Measurements from ENCODE around the gene KCNMA1. TPM values are rescaled to one million over a fixed set of nuclear protein-coding genes. Genes with fewer than 3 reads are reported as not detected.

KCNMA1 gene
- total and polyA plus RNA-seq, 7 experiments from 2014 or later: 0.42 TPM; not detected in 6

DNA sequence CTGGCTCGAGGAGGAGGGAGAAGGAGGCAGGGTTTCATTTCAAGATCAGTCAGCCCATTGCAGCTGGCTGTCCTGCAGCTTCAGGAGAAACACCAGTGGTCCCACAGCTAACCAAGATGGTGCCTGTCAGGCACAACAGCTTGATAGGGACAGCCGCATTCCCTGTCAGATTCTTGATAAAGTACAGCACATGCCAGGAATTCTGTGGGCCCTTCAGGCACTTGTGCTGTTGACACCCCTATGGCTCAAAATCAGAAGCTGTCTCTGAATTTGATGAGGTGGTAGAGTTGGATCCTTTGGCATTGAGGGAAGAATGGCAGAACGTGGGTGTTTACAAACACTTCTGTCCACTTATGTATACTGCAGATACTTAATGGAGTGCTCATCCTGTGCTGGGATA is 354.3 kb downstream of the KCNMA1 start:
- no peaks in the 10 kb centered on the region for H3K9me3 ChIP-seq (ENCODE audit: control insufficient read depth in 2 of 3, low read length in 3 of 3)

DNA sequence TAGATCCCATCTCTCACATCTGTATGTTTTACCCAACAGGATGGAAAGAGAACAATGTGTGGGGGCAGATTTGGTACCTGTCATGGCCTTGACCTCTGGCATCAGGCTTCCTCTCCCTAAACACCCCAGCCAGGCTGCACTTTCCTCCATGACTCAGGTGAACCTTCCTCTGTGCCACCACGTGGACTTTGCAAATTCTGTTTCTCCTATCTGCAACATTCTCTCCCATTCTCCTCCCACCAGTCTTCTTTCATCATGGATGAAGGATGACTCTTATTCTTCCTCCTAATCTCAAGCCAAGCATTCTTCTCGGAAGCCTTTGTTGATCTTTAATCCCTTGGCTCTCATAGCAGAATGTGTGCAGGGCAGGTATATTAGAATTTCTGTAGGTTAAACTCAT is 355.4 kb downstream of the KCNMA1 start:
- no peaks in the 10 kb centered on the region for H3K36me3 Mint-ChIP-seq
- Histone ChIP-seq H3K27ac (ENCODE audit: low read depth, low read length) (no peak overlapping the region), H3K36me3 (ENCODE audit: control insufficient read depth in 2 of 3, insufficient read depth in 3 of 3, low read length in 3 of 3) (no peaks in the 10 kb centered on the region), H3K27me3 (ENCODE audit: control insufficient read depth in 2 of 2, insufficient read depth in 2 of 2, low read length in 2 of 2) (no peaks in the 10 kb centered on the region), H3K4me3 (ENCODE audit: low read length) (no peak overlapping the region), H3K9me3 (ENCODE audit: control insufficient read depth in 2 of 3, low read length in 3 of 3) (no peaks in the 10 kb centered on the region), H3K4me1 (ENCODE audit: control insufficient read depth in 2 of 2, insufficient read depth in 2 of 2, low read length in 2 of 2) (peaks cover 0 to 28% of the 10 kb centered on the region in 2 donors)
- no peak overlapping the region for H3K27ac Mint-ChIP-seq
- H3K9me3 Mint-ChIP-seq: peaks cover 0 to 15% (median 4%) of the 10 kb centered on the region in 11 donors
- ChIA-PET CTCF (no interaction called here), POLR2A (no interaction called here)
- H3K4me1 Mint-ChIP-seq: peaks cover 0 to 8% (median 2%) of the 10 kb centered on the region in 7 donors
- H3K27me3 Mint-ChIP-seq: peaks cover 8 to 45% (median 23%) of the 10 kb centered on the region in 5 donors
- DNase-seq: no peak
- ATAC-seq: no peak
- no peak overlapping the region for H3K4me3 Mint-ChIP-seq
- intact Hi-C loops (cut with micrococcal nuclease): no loop called here

More for the DNA sequence above, 354.3 kb downstream of the KCNMA1 start:
- H3K27ac ChIP-seq (ENCODE audit: low read depth, low read length): no peak overlapping the region
- H3K4me3 ChIP-seq (ENCODE audit: low read length): no peak overlapping the region
- POLR2A ChIA-PET: no interaction called here
- Mint-ChIP-seq H3K36me3 (no peaks in the 10 kb centered on the region), H3K4me1 (peaks cover 0 to 8% (median 2%) of the 10 kb centered on the region in 7 donors), H3K4me3 (no peak overlapping the region), H3K9me3 (peaks cover 0 to 11% (median 4%) of the 10 kb centered on the region in 11 donors), H3K27ac (no peak overlapping the region), H3K27me3 (peaks cover 8 to 45% (median 23%) of the 10 kb centered on the region in 5 donors)
- no peak for ATAC-seq
- no peaks in the 10 kb centered on the region for H3K36me3 ChIP-seq (ENCODE audit: control insufficient read depth in 2 of 3, insufficient read depth in 3 of 3, low read length in 3 of 3)
- CTCF ChIA-PET: interaction anchor here (0.6 kb wide), 1 partner anchor 42 kb away, joined by 7 read pairs; no protein-coding TSS in a partner anchor
- DNase-seq: no peak
- H3K4me1 ChIP-seq (ENCODE audit: control insufficient read depth in 2 of 2, insufficient read depth in 2 of 2, low read length in 2 of 2): peaks cover 0 to 28% of the 10 kb centered on the region in 2 donors
- H3K27me3 ChIP-seq (ENCODE audit: control insufficient read depth in 2 of 2, insufficient read depth in 2 of 2, low read length in 2 of 2): no peaks in the 10 kb centered on the region
- intact Hi-C loops (cut with micrococcal nuclease): no loop called here

DNA sequence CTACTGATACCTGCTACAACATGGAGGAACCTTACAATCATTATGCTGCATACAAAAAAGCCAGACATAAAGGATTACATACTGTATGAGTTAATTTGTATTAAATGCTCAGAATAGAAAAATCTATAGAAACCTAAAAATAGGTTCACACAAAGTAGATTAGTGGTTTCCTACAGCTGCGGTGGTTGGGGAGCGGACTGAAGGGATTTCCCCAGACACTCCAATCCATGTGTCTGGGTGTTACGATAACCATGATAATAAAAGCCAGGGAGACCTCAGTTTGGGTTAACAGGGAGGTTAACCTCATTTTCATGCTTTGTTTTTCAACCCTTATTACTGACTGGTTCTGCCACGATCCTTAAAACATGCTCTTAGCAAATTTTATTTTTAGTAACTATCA is 355.9 kb downstream of the KCNMA1 start:
- H3K4me1 ChIP-seq (ENCODE audit: control insufficient read depth in 2 of 2, insufficient read depth in 2 of 2, low read length in 2 of 2): peaks cover 0 to 28% of the 10 kb centered on the region in 2 donors
- no peak overlapping the region for H3K4me3 ChIP-seq (ENCODE audit: low read length)
- H3K27me3 Mint-ChIP-seq: peaks cover 8 to 42% (median 23%) of the 10 kb centered on the region in 5 donors
- POLR2A ChIA-PET: no interaction called here
- intact Hi-C loops (cut with micrococcal nuclease): no loop called here
- H3K4me3 Mint-ChIP-seq: no peak overlapping the region
- CTCF ChIA-PET: no interaction called here
- DNase-seq (no peak), ATAC-seq (no peak)
- H3K4me1 Mint-ChIP-seq: peaks cover 0 to 8% (median 2%) of the 10 kb centered on the region in 7 donors
- H3K36me3 ChIP-seq (ENCODE audit: control insufficient read depth in 2 of 3, insufficient read depth in 3 of 3, low read length in 3 of 3): no peaks in the 10 kb centered on the region
- no peaks in the 10 kb centered on the region for H3K36me3 Mint-ChIP-seq
- H3K27ac Mint-ChIP-seq: no peak overlapping the region
- no peaks in the 10 kb centered on the region for H3K9me3 ChIP-seq (ENCODE audit: control insufficient read depth in 2 of 3, low read length in 3 of 3)
- H3K27ac ChIP-seq (ENCODE audit: low read depth, low read length): no peak overlapping the region
- peaks cover 0 to 15% (median 4%) of the 10 kb centered on the region in 11 donors for H3K9me3 Mint-ChIP-seq
- H3K27me3 ChIP-seq (ENCODE audit: control insufficient read depth in 2 of 2, insufficient read depth in 2 of 2, low read length in 2 of 2): no peaks in the 10 kb centered on the region

DNA sequence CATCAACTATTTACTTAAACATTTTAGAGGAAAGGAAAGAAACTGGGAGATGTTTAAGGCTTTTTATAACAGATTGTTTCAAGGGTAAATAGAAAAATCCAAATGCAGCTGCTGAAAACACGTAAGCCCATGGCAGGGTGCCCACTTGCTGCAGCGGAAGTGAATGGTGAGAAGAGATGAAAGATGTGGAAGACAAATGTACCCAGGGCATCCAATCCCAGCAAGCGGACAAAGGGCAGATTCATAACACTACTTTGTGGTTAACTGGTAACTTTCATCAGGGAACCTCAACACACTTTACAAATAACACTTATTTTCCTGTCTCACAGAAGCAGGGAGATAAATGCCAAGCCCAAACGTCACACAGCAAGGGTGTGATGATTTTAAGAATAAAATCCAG is 358.4 kb downstream of the KCNMA1 start:
- DNase-seq (no peak), ATAC-seq (no peak)
- Mint-ChIP-seq H3K9me3 (peaks cover 0 to 15% (median 4%) of the 10 kb centered on the region in 11 donors), H3K4me3 (no peak overlapping the region), H3K36me3 (no peaks in the 10 kb centered on the region), H3K4me1 (peaks cover 0 to 8% (median 2%) of the 10 kb centered on the region in 7 donors), H3K27me3 (peaks cover 11 to 35% (median 22%) of the 10 kb centered on the region in 5 donors), H3K27ac (no peak overlapping the region)
- no peaks in the 10 kb centered on the region for H3K27me3 ChIP-seq (ENCODE audit: control insufficient read depth in 2 of 2, insufficient read depth in 2 of 2, low read length in 2 of 2)
- peaks cover 0 to 28% of the 10 kb centered on the region in 2 donors for H3K4me1 ChIP-seq (ENCODE audit: control insufficient read depth in 2 of 2, insufficient read depth in 2 of 2, low read length in 2 of 2)
- intact Hi-C loops (cut with micrococcal nuclease): no loop called here
- H3K27ac ChIP-seq (ENCODE audit: low read depth, low read length): no peak overlapping the region
- H3K36me3 ChIP-seq (ENCODE audit: control insufficient read depth in 2 of 3, insufficient read depth in 3 of 3, low read length in 3 of 3): no peaks in the 10 kb centered on the region
- CTCF ChIA-PET: no interaction called here
- no peak overlapping the region for H3K4me3 ChIP-seq (ENCODE audit: low read length)
- H3K9me3 ChIP-seq (ENCODE audit: control insufficient read depth in 2 of 3, low read length in 3 of 3): no peaks in the 10 kb centered on the region
- POLR2A ChIA-PET: no interaction called here

DNA sequence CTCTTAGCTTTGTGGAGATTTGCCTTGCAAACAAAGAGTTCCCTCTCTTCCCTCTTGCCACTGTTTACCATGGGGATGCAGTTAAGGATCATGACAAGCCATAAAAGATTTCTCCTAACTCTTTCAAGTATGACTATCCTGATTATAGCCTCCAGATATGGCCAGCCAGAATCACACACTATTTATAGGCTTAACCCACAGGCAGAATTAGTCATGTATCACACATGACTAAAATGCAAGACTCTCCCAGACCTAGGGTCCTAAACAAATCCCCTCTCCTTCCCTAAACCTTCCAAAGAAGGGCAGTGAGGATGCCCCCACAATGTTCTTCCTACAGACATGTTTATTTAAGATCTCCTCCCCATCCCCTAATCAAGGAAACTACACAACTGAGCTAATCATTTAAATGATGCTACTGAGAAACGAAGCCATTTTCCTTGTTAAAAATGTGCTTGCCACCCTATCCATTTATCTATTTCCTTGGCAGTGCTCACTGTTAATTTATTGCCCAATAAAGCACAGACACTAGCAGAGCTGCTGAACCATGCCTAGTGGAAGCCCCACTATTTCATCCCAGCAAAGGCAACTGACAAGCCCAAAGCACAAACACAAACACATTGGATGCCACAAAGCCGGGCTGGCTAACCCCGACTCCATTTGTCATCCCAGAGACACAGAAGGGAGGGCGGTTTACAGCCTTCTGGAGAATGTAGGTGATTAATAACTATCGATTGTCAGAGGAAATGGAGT is 363.4 kb downstream of the KCNMA1 start:
- ChIA-PET POLR2A (no interaction called here), CTCF (no interaction called here)
- Mint-ChIP-seq H3K27me3 (peaks cover 10 to 17% (median 13%) of the 10 kb centered on the region in 5 donors), H3K27ac (no peak overlapping the region), H3K9me3 (peaks cover 0 to 8% (median 1%) of the 10 kb centered on the region in 11 donors), H3K4me1 (peaks cover 0 to 3% (median 0%) of the 10 kb centered on the region in 7 donors), H3K36me3 (peaks cover 0 to 5% (median 0%) of the 10 kb centered on the region in 5 donors), H3K4me3 (no peak overlapping the region)
- Histone ChIP-seq H3K36me3 (ENCODE audit: control insufficient read depth in 2 of 3, insufficient read depth in 3 of 3, low read length in 3 of 3) (no peaks in the 10 kb centered on the region), H3K27ac (ENCODE audit: low read depth, low read length) (no peak overlapping the region), H3K9me3 (ENCODE audit: control insufficient read depth in 2 of 3, low read length in 3 of 3) (no peaks in the 10 kb centered on the region), H3K27me3 (ENCODE audit: control insufficient read depth in 2 of 2, insufficient read depth in 2 of 2, low read length in 2 of 2) (no peaks in the 10 kb centered on the region), H3K4me3 (ENCODE audit: low read length) (no peak overlapping the region), H3K4me1 (ENCODE audit: control insufficient read depth in 2 of 2, insufficient read depth in 2 of 2, low read length in 2 of 2) (peaks cover 0 to 6% of the 10 kb centered on the region in 2 donors)
- intact Hi-C loops (cut with micrococcal nuclease): no loop called here
- no peak for DNase-seq
- ATAC-seq: no peak

DNA sequence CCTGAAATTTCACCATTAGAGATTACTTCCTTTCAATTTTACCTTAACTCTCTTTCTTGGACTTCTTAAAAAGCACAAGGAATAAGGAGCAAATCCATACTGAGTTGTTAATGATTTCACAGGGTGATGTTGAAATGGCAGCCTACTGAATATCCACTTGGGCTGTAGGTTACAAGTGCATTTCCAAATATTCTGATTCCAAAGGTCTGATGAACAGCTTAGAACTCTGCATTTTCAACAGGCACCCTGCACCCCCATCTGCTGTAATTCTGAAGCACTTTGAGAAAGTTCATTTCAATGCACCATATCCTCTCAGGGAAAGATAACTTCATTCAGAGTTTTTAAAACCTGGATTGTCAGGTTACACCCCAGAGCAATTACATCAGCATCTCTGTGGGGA is 368.4 kb downstream of the KCNMA1 start:
- H3K4me3 ChIP-seq (ENCODE audit: low read length): no peak overlapping the region
- peaks cover 5 to 22% (median 14%) of the 10 kb centered on the region in 5 donors for H3K27me3 Mint-ChIP-seq
- no peak for DNase-seq
- peaks cover 0 to 7% (median 0%) of the 10 kb centered on the region in 11 donors for H3K9me3 Mint-ChIP-seq
- no peak overlapping the region for H3K4me3 Mint-ChIP-seq
- peaks cover 0 to 5% (median 0%) of the 10 kb centered on the region in 5 donors for H3K36me3 Mint-ChIP-seq
- H3K36me3 ChIP-seq (ENCODE audit: control insufficient read depth in 2 of 3, insufficient read depth in 3 of 3, low read length in 3 of 3): no peaks in the 10 kb centered on the region
- no peaks in the 10 kb centered on the region for H3K9me3 ChIP-seq (ENCODE audit: control insufficient read depth in 2 of 3, low read length in 3 of 3)
- POLR2A ChIA-PET: no interaction called here
- no peaks in the 10 kb centered on the region for H3K27me3 ChIP-seq (ENCODE audit: control insufficient read depth in 2 of 2, insufficient read depth in 2 of 2, low read length in 2 of 2)
- intact Hi-C loops (cut with micrococcal nuclease): no loop called here
- no peak overlapping the region for H3K27ac ChIP-seq (ENCODE audit: low read depth, low read length)
- no peak overlapping the region for H3K27ac Mint-ChIP-seq
- H3K4me1 ChIP-seq (ENCODE audit: control insufficient read depth in 2 of 2, insufficient read depth in 2 of 2, low read length in 2 of 2): peaks cover 0 to 20% of the 10 kb centered on the region in 2 donors
- peaks cover 0 to 7% (median 5%) of the 10 kb centered on the region in 7 donors for H3K4me1 Mint-ChIP-seq
- no peak for ATAC-seq
- CTCF ChIA-PET: no interaction called here

DNA sequence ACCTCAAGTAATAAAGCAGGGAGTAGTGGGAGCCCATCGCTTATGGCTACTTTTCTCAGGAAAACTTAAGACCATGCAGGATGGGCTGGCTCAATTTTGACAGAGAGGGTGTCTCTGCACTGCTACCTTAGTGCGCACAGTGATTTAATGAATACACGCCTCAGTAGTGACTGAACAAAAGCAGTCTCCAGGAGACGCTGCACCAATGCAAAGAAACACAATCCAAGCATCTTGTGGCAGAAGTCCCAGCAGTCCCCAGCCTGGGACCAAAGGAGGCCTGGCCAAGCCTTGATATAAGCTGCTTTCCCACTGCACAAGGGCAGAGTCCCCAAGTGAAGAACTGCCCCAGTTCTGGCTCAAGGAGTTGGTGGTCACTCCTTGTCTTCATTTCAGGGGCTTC is 368.9 kb downstream of the KCNMA1 start:
- no peak overlapping the region for H3K27ac Mint-ChIP-seq
- Histone ChIP-seq H3K4me3 (ENCODE audit: low read length) (no peak overlapping the region), H3K27ac (ENCODE audit: low read depth, low read length) (no peak overlapping the region), H3K4me1 (ENCODE audit: control insufficient read depth in 2 of 2, insufficient read depth in 2 of 2, low read length in 2 of 2) (peaks cover 0 to 25% of the 10 kb centered on the region in 2 donors), H3K9me3 (ENCODE audit: control insufficient read depth in 2 of 3, low read length in 3 of 3) (no peaks in the 10 kb centered on the region), H3K36me3 (ENCODE audit: control insufficient read depth in 2 of 3, insufficient read depth in 3 of 3, low read length in 3 of 3) (no peaks in the 10 kb centered on the region), H3K27me3 (ENCODE audit: control insufficient read depth in 2 of 2, insufficient read depth in 2 of 2, low read length in 2 of 2) (no peaks in the 10 kb centered on the region)
- DNase-seq (no peak), ATAC-seq (no peak)
- H3K9me3 Mint-ChIP-seq: peaks cover 0 to 9% (median 0%) of the 10 kb centered on the region in 11 donors
- no peak overlapping the region for H3K4me3 Mint-ChIP-seq
- H3K36me3 Mint-ChIP-seq: peaks cover 0 to 5% (median 0%) of the 10 kb centered on the region in 5 donors
- ChIA-PET CTCF (no interaction called here), POLR2A (no interaction called here)
- intact Hi-C loops (cut with micrococcal nuclease): no loop called here
- H3K27me3 Mint-ChIP-seq: peaks cover 5 to 24% (median 10%) of the 10 kb centered on the region in 5 donors
- peaks cover 0 to 11% (median 6%) of the 10 kb centered on the region in 7 donors for H3K4me1 Mint-ChIP-seq

Data from naive thymus-derived CD4-positive, alpha-beta T cell (primary cell).